Measurements from ENCODE around the gene SLC2A8. TPM values are rescaled to one million over a fixed set of nuclear protein-coding genes. Genes with fewer than 3 reads are reported as not detected.

Gene SLC2A8
- total RNA-seq, 1 experiment from 2014 or later = 37.4 TPM

GRCh38 chr9:127353882-127354281 lies 43.1 kb upstream of the SLC2A8 start:
- ATAC-seq (peak; percentile 85), DNase-seq (ENCODE audit: low spot score) (peak; percentile 22)
- TF ChIP-seq ETV6 (CRISPR knock-in tag; IDR thresholded peaks at IDR 0.05) (peak; percentile 72), AR (CRISPR knock-in tag; IDR thresholded peaks at IDR 0.05) (no peak), SP1 (CRISPR knock-in tag; conservative IDR thresholded peaks at IDR 0.05) (peak; percentile 45; the same call in 1 of the 2 replicates), TEAD1 (CRISPR knock-in tag; IDR thresholded peaks at IDR 0.05) (peak; percentile 40; the same call in 1 of the 2 replicates), FOXK1 (CRISPR knock-in tag; IDR thresholded peaks at IDR 0.05) (0 out of 2 replicates have a peak, but pooled peaks have one; percentile 18)
- TF ChIP-seq, protein P1, sequence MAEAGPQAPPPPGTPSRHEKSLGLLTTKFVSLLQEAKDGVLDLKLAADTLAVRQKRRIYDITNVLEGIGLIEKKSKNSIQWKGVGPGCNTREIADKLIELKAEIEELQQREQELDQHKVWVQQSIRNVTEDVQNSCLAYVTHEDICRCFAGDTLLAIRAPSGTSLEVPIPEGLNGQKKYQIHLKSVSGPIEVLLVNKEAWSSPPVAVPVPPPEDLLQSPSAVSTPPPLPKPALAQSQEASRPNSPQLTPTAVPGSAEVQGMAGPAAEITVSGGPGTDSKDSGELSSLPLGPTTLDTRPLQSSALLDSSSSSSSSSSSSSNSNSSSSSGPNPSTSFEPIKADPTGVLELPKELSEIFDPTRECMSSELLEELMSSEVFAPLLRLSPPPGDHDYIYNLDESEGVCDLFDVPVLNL (CRISPR knock-in tag; IDR thresholded peaks at IDR 0.05; ENCODE audit: borderline replicate concordance, low read depth) = no peak
- TF ChIP-seq, protein P2, sequence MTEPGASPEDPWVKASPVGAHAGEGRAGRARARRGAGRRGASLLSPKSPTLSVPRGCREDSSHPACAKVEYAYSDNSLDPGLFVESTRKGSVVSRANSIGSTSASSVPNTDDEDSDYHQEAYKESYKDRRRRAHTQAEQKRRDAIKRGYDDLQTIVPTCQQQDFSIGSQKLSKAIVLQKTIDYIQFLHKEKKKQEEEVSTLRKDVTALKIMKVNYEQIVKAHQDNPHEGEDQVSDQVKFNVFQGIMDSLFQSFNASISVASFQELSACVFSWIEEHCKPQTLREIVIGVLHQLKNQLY (CRISPR knock-in tag; IDR thresholded peaks at IDR 0.05) = no peak
- peak overlapping the region; percentile 98 for H3K27ac Mint-ChIP-seq
- peaks cover 34% of the 10 kb centered on the region for H3K4me1 Mint-ChIP-seq
- no peaks in the 10 kb centered on the region for H3K9me3 Mint-ChIP-seq
- no peaks in the 10 kb centered on the region for H3K27me3 Mint-ChIP-seq (ENCODE audit: low read depth)
- peaks cover 4% of the 10 kb centered on the region; the same call in 1 of the 2 replicates for H3K36me3 Mint-ChIP-seq
- ChIA-PET CTCF (interaction anchor here (0.6 to 2.9 kb wide), 5 partner anchors 33 to 439 kb away, joined by 3 to 9 read pairs (median 3); partner anchors contain the start of genes RALGPS1 and SLC2A8), POLR2A (no interaction called here)
- peak overlapping the region; percentile 32; the same call in 1 of the 2 replicates for H3K4me3 Mint-ChIP-seq

GRCh38 chr9:127356906-127357305 lies 40.1 kb upstream of the SLC2A8 start:
- ChIA-PET POLR2A (no interaction called here), CTCF (no interaction called here)
- no peak overlapping the region for H3K4me3 Mint-ChIP-seq
- peaks cover 34% of the 10 kb centered on the region for H3K4me1 Mint-ChIP-seq
- H3K27ac Mint-ChIP-seq = no peak overlapping the region
- H3K36me3 Mint-ChIP-seq = peaks cover 4% of the 10 kb centered on the region; the same call in 1 of the 2 replicates
- no peaks in the 10 kb centered on the region for H3K27me3 Mint-ChIP-seq (ENCODE audit: low read depth)
- no peak for DNase-seq (ENCODE audit: low spot score)
- no peak for ATAC-seq
- TF ChIP-seq SP1 (CRISPR knock-in tag; conservative IDR thresholded peaks at IDR 0.05) (no peak), CTCF (IDR thresholded peaks at IDR 0.05) (no peak), NR2C2 (CRISPR knock-in tag; IDR thresholded peaks at IDR 0.05) (no peak), GTF2I (CRISPR knock-in tag; conservative IDR thresholded peaks at IDR 0.05) (no peak)
- H3K9me3 Mint-ChIP-seq = no peaks in the 10 kb centered on the region

- CTCF ChIA-PET = no interaction called here
- ATAC-seq = no peak
- POLR2A ChIA-PET = interaction anchor here (0.6 kb wide), 1 partner anchor 168 kb away, joined by 3 read pairs; no protein-coding TSS in a partner anchor
- Mint-ChIP-seq H3K36me3 (peaks cover 4% of the 10 kb centered on the region; the same call in 1 of the 2 replicates), H3K4me3 (no peak overlapping the region), H3K9me3 (no peaks in the 10 kb centered on the region), H3K27me3 (ENCODE audit: low read depth) (no peaks in the 10 kb centered on the region), H3K4me1 (peaks cover 25% of the 10 kb centered on the region), H3K27ac (no peak overlapping the region)
- no peak for DNase-seq (ENCODE audit: low spot score)
- TF ChIP-seq E2F5 (CRISPR knock-in tag; IDR thresholded peaks at IDR 0.05) (no peak), ATF1 (CRISPR knock-in tag; IDR thresholded peaks at IDR 0.05) (no peak), ETV6 (CRISPR knock-in tag; IDR thresholded peaks at IDR 0.05) (no peak), ZNF263 (CRISPR knock-in tag; IDR thresholded peaks at IDR 0.05; ENCODE audit: low read depth) (no peak), EMX1 (CRISPR knock-in tag; IDR thresholded peaks at IDR 0.05) (no peak), JAZF1 (CRISPR knock-in tag; IDR thresholded peaks at IDR 0.05) (no peak), RELA (CRISPR knock-in tag; IDR thresholded peaks at IDR 0.05; ENCODE audit: borderline replicate concordance) (no peak), HMGA2 (CRISPR knock-in tag; IDR thresholded peaks at IDR 0.05) (no peak)
- TF ChIP-seq, protein P3, sequence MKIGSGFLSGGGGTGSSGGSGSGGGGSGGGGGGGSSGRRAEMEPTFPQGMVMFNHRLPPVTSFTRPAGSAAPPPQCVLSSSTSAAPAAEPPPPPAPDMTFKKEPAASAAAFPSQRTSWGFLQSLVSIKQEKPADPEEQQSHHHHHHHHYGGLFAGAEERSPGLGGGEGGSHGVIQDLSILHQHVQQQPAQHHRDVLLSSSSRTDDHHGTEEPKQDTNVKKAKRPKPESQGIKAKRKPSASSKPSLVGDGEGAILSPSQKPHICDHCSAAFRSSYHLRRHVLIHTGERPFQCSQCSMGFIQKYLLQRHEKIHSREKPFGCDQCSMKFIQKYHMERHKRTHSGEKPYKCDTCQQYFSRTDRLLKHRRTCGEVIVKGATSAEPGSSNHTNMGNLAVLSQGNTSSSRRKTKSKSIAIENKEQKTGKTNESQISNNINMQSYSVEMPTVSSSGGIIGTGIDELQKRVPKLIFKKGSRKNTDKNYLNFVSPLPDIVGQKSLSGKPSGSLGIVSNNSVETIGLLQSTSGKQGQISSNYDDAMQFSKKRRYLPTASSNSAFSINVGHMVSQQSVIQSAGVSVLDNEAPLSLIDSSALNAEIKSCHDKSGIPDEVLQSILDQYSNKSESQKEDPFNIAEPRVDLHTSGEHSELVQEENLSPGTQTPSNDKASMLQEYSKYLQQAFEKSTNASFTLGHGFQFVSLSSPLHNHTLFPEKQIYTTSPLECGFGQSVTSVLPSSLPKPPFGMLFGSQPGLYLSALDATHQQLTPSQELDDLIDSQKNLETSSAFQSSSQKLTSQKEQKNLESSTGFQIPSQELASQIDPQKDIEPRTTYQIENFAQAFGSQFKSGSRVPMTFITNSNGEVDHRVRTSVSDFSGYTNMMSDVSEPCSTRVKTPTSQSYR (CRISPR knock-in tag; IDR thresholded peaks at IDR 0.05) = no peak
- TF ChIP-seq, protein P4, sequence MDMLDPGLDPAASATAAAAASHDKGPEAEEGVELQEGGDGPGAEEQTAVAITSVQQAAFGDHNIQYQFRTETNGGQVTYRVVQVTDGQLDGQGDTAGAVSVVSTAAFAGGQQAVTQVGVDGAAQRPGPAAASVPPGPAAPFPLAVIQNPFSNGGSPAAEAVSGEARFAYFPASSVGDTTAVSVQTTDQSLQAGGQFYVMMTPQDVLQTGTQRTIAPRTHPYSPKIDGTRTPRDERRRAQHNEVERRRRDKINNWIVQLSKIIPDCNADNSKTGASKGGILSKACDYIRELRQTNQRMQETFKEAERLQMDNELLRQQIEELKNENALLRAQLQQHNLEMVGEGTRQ (CRISPR knock-in tag; IDR thresholded peaks at IDR 0.05) = no peak
Observed at GRCh38 chr9:127358023-127358535, 38.9 kb upstream of the SLC2A8 start.

Measured in WTC11 (cell line).